ENCODE data around the gene C5. TPM values are rescaled to one million over a fixed set of nuclear protein-coding genes. Genes with fewer than 3 reads are reported as not detected.

The C5 gene
- total and polyA plus RNA-seq, 9 of the 15 experiments (the other 6 are each of a cell fraction or from before 2014, with no cell fraction given), result 0.08 to 0.91 (median 0.42) TPM

GRCh38 chr9:120966013-120966369, 84.1 kb downstream of the C5 start:
- BruUV-seq (replicated peaks), result no TSS peak
- Histone ChIP-seq H3K27me3 (ENCODE audit: control insufficient read depth in 2 of 2, insufficient read depth in 2 of 2, low read length in 2 of 2) (peaks cover 24 to 30% of the 10 kb centered on the region in 2 experiments), H3K4me1 (replicated peaks in 1 of 2; ENCODE audit: control insufficient read depth in 2 of 2, insufficient read depth in 2 of 2, low read length in 2 of 2) (no peaks in the 10 kb centered on the region), H3K79me2 (ENCODE audit: control insufficient read depth, insufficient read depth, low read length) (no peaks in the 10 kb centered on the region), H4K20me1 (replicated peaks; ENCODE audit: control insufficient read depth, insufficient read depth, low read length) (no peaks in the 10 kb centered on the region), H3K9me1 (ENCODE audit: control insufficient read depth, insufficient read depth, low read length) (no peaks in the 10 kb centered on the region), H3K4me3 (no peak overlapping the region), H3K4me2 (ENCODE audit: insufficient read depth, low read length) (no peak overlapping the region), H3K9me3 (replicated peaks; ENCODE audit: control insufficient read depth, insufficient read depth, low read depth, low read length) (no peaks in the 10 kb centered on the region), H2AFZ (ENCODE audit: low read depth, low read length) (no peak overlapping the region), H3K9ac (ENCODE audit: insufficient read depth in 1 of 2, low read depth in 2 of 2, low read length in 2 of 2) (no peak overlapping the region), H3K27ac (ENCODE audit: extremely low read depth, low read depth, low read length) (no peak overlapping the region), H3K36me3 (ENCODE audit: control insufficient read depth, insufficient read depth, low read length) (no peaks in the 10 kb centered on the region)
- TF ChIP-seq GTF2A2 (tag; IDR thresholded peaks at IDR 0.05), result no peak
- no peak for TF ChIP-seq ZNF551 (CRISPR knock-in tag; IDR thresholded peaks at IDR 0.05)
- no peak for TF ChIP-seq ATF1 (CRISPR knock-in tag; IDR thresholded peaks at IDR 0.05)
- no peak for TF ChIP-seq ATF1 (tag; IDR thresholded peaks at IDR 0.05)
- no peak for TF ChIP-seq THRB (CRISPR knock-in tag; conservative IDR thresholded peaks at IDR 0.05)
- no peak for TF ChIP-seq PKNOX1 (IDR thresholded peaks at IDR 0.05)
- TF ChIP-seq, protein P1, sequence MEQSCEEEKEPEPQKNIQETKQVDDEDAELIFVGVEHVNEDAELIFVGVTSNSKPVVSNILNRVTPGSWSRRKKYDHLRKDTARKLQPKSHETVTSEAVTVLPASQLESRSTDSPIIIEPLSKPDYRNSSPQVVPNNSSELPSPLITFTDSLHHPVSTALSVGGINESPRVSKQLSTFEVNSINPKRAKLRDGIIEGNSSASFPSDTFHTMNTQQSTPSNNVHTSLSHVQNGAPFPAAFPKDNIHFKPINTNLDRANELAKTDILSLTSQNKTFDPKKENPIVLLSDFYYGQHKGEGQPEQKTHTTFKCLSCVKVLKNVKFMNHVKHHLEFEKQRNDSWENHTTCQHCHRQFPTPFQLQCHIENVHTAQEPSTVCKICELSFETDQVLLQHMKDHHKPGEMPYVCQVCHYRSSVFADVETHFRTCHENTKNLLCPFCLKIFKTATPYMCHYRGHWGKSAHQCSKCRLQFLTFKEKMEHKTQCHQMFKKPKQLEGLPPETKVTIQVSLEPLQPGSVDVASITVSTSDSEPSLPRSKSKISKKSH (CRISPR knock-in tag; IDR thresholded peaks at IDR 0.05), result no peak
- no peak for TF ChIP-seq XRCC4 (IDR thresholded peaks at IDR 0.05; ENCODE audit: extremely low read depth, insufficient read depth, insufficient read length)
- no peak for TF ChIP-seq BRCA1 (IDR thresholded peaks at IDR 0.05)
- no peak for TF ChIP-seq BRCA1 (CRISPR knock-in tag; IDR thresholded peaks at IDR 0.05)
- no peak for TF ChIP-seq PTRF (tag; IDR thresholded peaks at IDR 0.05)
- 4% methylated on average over 3 of the region's 3 CpGs for WGBS (ENCODE audit: insufficient coverage, low coverage, missing lambda C conversion rate)
- no peak for ATAC-seq
- intact Hi-C loops (cut with micrococcal nuclease) (no loop called here), in situ Hi-C loops (cut with MboI) (no loop called here)
- FAIRE-seq, result no peak
- DNase-seq (ENCODE audit: extremely low read depth in 1 of 4, low spot score in 3 of 4), result no peak
- ChIA-PET POLR2A (interaction anchor here (0.7 kb wide), 1 partner anchor 239 kb away, joined by 3 read pairs; no protein-coding TSS in a partner anchor), CTCF (ENCODE audit: low intra/inter-chr PET ratio) (interaction anchor here (0.7 kb wide), 1 partner anchor 17 kb away, joined by 3 read pairs; no protein-coding TSS in a partner anchor)
